WTC11 (cell line): ENCODE results near the gene SHCBP1.

ENCODE experiments used
- CREB1 ChIP-seq: sonication (generic); formaldehyde crosslinking; IDR thresholded peaks from 2 replicates; pipeline ENCODE4 v1.8.0; 2023; ENCODE audit warnings: mild to moderate bottlenecking, missing genetic modification reagents
- CTCF ChIP-seq: fragments of 200-600 bp; IDR thresholded peaks from 2 replicates; pipeline ENCODE4 v1.8.0; 2022; ENCODE audit warnings: antibody characterized with exemption
- E2F4 ChIP-seq: sonication (generic); formaldehyde crosslinking; IDR thresholded peaks from 2 replicates; pipeline ENCODE4 v1.8.1; 2022; ENCODE audit warnings: low read depth, mild to moderate bottlenecking, moderate library complexity, missing genetic modification reagents, borderline replicate concordance
- ETV6 ChIP-seq: sonication (generic); formaldehyde crosslinking; IDR thresholded peaks from 2 replicates; pipeline ENCODE4 v1.8.1; 2022; ENCODE audit warnings: mild to moderate bottlenecking, missing genetic modification reagents
- FOXJ3 ChIP-seq: sonication (generic); formaldehyde crosslinking; IDR thresholded peaks from 2 replicates; pipeline ENCODE4 v1.9.0; 2021; ENCODE audit warnings: missing genetic modification reagents, mild to moderate bottlenecking, borderline replicate concordance
- GABPB1 ChIP-seq: sonication (generic); formaldehyde crosslinking; IDR thresholded peaks from 2 replicates; pipeline ENCODE4 v1.8.1; 2023; ENCODE audit warnings: mild to moderate bottlenecking, missing genetic modification reagents
- IRF2 ChIP-seq: sonication (generic); formaldehyde crosslinking; IDR thresholded peaks from 2 replicates; pipeline ENCODE4 v1.8.0; 2022; ENCODE audit warnings: low read depth, missing genetic modification reagents, borderline replicate concordance
- MAX ChIP-seq: sonication (generic); formaldehyde crosslinking; IDR thresholded peaks from 2 replicates; pipeline ENCODE4 v1.8.0; 2022; ENCODE audit warnings: mild to moderate bottlenecking, missing genetic modification reagents
- USF2 ChIP-seq: sonication (generic); formaldehyde crosslinking; IDR thresholded peaks from 2 replicates; pipeline ENCODE4 v1.8.1; 2023; ENCODE audit warnings: mild to moderate bottlenecking, missing genetic modification reagents, moderate library complexity
- ZBTB21 ChIP-seq: sonication (generic); formaldehyde crosslinking; IDR thresholded peaks from 2 replicates; pipeline ENCODE4 v1.8.1; 2023; ENCODE audit warnings: mild to moderate bottlenecking, missing genetic modification reagents, borderline replicate concordance
- ZNF219 ChIP-seq: sonication (generic); formaldehyde crosslinking; IDR thresholded peaks from 2 replicates; pipeline ENCODE4 v1.8.0; 2023; ENCODE audit warnings: missing genetic modification reagents, mild to moderate bottlenecking, borderline replicate concordance

GRCh38 chr16:46618516-46618915 lies 2.7 kb downstream of the SHCBP1 start:
- TF ChIP-seq CTCF, result no peak
- TF ChIP-seq IRF2, result no peak
- no peak for TF ChIP-seq USF2 (CRISPR knock-in tag)
- no peak for TF ChIP-seq MAX (CRISPR knock-in tag)
- TF ChIP-seq ZBTB21 (CRISPR knock-in tag), result no peak
- no peak for TF ChIP-seq FOXJ3 (CRISPR knock-in tag)
- no peak for TF ChIP-seq ETV6 (CRISPR knock-in tag)
- no peak for TF ChIP-seq E2F4 (CRISPR knock-in tag)
- no peak for TF ChIP-seq CREB1 (CRISPR knock-in tag)
- no peak for TF ChIP-seq GABPB1
- no peak for TF ChIP-seq ZNF219
